ENCODE results near the gene SLC29A4.
"Not testable (repeated sequence)": the region's sequence is repeated elsewhere in the genome, so short reads cannot be mapped to it uniquely, and the experiment has no call there.

SLC29A4 gene

GRCh38 chr7:5295039-5296014, 12.6 kb downstream of the SLC29A4 start:
- Histone ChIP-seq H3K4me1 (ENCODE audit: insufficient read depth, low read length) (no peaks in the 10 kb centered on the region), H3K27me3 (ENCODE audit: insufficient read depth, low read length) (no peaks in the 10 kb centered on the region), H3K9me3 (ENCODE audit: low read length) (peaks cover 7% of the 10 kb centered on the region), H3K36me3 (ENCODE audit: insufficient read depth, low read length) (peaks cover 66% of the 10 kb centered on the region), H3K4me3 (ENCODE audit: low read length) (no peak overlapping the region), H2AFZ (ENCODE audit: low read depth, low read length) (no peak overlapping the region)

- H3K36me3 ChIP-seq (ENCODE audit: insufficient read depth, low read length): peaks cover 63% of the 10 kb centered on the region
- H3K4me3 ChIP-seq (ENCODE audit: low read length): no peak overlapping the region
- H3K4me1 ChIP-seq (ENCODE audit: insufficient read depth, low read length): no peaks in the 10 kb centered on the region
- H3K27me3 ChIP-seq (ENCODE audit: insufficient read depth, low read length): no peaks in the 10 kb centered on the region
- no peak overlapping the region for H2AFZ ChIP-seq (ENCODE audit: low read depth, low read length)
- H3K9me3 ChIP-seq (ENCODE audit: low read length): peaks cover 7% of the 10 kb centered on the region
Observed at GRCh38 chr7:5296015-5296610, 13.4 kb downstream of the SLC29A4 start.

- peaks cover 66% of the 10 kb centered on the region for H3K36me3 ChIP-seq (ENCODE audit: insufficient read depth, low read length)
- no peaks in the 10 kb centered on the region for H3K27me3 ChIP-seq (ENCODE audit: insufficient read depth, low read length)
- no peaks in the 10 kb centered on the region for H3K4me1 ChIP-seq (ENCODE audit: insufficient read depth, low read length)
- H2AFZ ChIP-seq (ENCODE audit: low read depth, low read length): no peak overlapping the region
- H3K9me3 ChIP-seq (ENCODE audit: low read length): peaks cover 7% of the 10 kb centered on the region
- H3K4me3 ChIP-seq (ENCODE audit: low read length): no peak overlapping the region
Observed at GRCh38 chr7:5296611-5297226, 14.0 kb downstream of the SLC29A4 start.

GRCh38 chr7:5300366-5300765, 17.6 kb downstream of the SLC29A4 start:
- no peak overlapping the region for H2AFZ ChIP-seq (ENCODE audit: low read depth, low read length)
- H3K36me3 ChIP-seq (ENCODE audit: insufficient read depth, low read length): peaks cover 49% of the 10 kb centered on the region
- H3K9me3 ChIP-seq (ENCODE audit: low read length): no peaks in the 10 kb centered on the region
- H3K4me1 ChIP-seq (ENCODE audit: insufficient read depth, low read length): no peaks in the 10 kb centered on the region
- H3K27me3 ChIP-seq (ENCODE audit: insufficient read depth, low read length): no peaks in the 10 kb centered on the region
- no peak overlapping the region for H3K4me3 ChIP-seq (ENCODE audit: low read length)

- peaks cover 51% of the 10 kb centered on the region for H3K36me3 ChIP-seq (ENCODE audit: insufficient read depth, low read length)
- H3K4me1 ChIP-seq (ENCODE audit: insufficient read depth, low read length): no peaks in the 10 kb centered on the region
- H2AFZ ChIP-seq (ENCODE audit: low read depth, low read length): no peak overlapping the region
- H3K27me3 ChIP-seq (ENCODE audit: insufficient read depth, low read length): no peaks in the 10 kb centered on the region
- no peaks in the 10 kb centered on the region for H3K9me3 ChIP-seq (ENCODE audit: low read length)
- H3K4me3 ChIP-seq (ENCODE audit: low read length): no peak overlapping the region
Observed at GRCh38 chr7:5302577-5302976, 19.8 kb downstream of the SLC29A4 start.

- no peak overlapping the region for H3K4me3 ChIP-seq (ENCODE audit: low read length)
- no peaks in the 10 kb centered on the region for H3K27me3 ChIP-seq (ENCODE audit: insufficient read depth, low read length)
- no peaks in the 10 kb centered on the region for H3K4me1 ChIP-seq (ENCODE audit: insufficient read depth, low read length)
- H2AFZ ChIP-seq (ENCODE audit: low read depth, low read length): no peak overlapping the region
- H3K36me3 ChIP-seq (ENCODE audit: insufficient read depth, low read length): peaks cover 52% of the 10 kb centered on the region
- H3K9me3 ChIP-seq (ENCODE audit: low read length): no peaks in the 10 kb centered on the region
Observed at GRCh38 chr7:5303061-5303460, 20.3 kb downstream of the SLC29A4 start.

GRCh38 chr7:5303591-5304505, 21.1 kb downstream of the SLC29A4 start:
- H3K27me3 ChIP-seq (ENCODE audit: insufficient read depth, low read length): no peaks in the 10 kb centered on the region
- H3K36me3 ChIP-seq (ENCODE audit: insufficient read depth, low read length): peaks cover 48% of the 10 kb centered on the region
- H2AFZ ChIP-seq (ENCODE audit: low read depth, low read length): no peak overlapping the region
- H3K9me3 ChIP-seq (ENCODE audit: low read length): no peaks in the 10 kb centered on the region
- no peaks in the 10 kb centered on the region for H3K4me1 ChIP-seq (ENCODE audit: insufficient read depth, low read length)
- H3K4me3 ChIP-seq (ENCODE audit: low read length): no peak overlapping the region

- not testable (repeated sequence) for H3K4me3 ChIP-seq (ENCODE audit: low read length); H3K9me3 ChIP-seq (ENCODE audit: low read length); H3K4me1 ChIP-seq (ENCODE audit: insufficient read depth, low read length); H3K27me3 ChIP-seq (ENCODE audit: insufficient read depth, low read length); H2AFZ ChIP-seq (ENCODE audit: low read depth, low read length)
- H3K36me3 ChIP-seq (ENCODE audit: insufficient read depth, low read length): peaks cover 43% of the 10 kb centered on the region
Observed at GRCh38 chr7:5305050-5305449, 22.3 kb downstream of the SLC29A4 start.

GRCh38 chr7:5307221-5308142, 24.7 kb downstream of the SLC29A4 start:
- peaks cover 43% of the 10 kb centered on the region for H3K36me3 ChIP-seq (ENCODE audit: insufficient read depth, low read length)
- H3K4me3 ChIP-seq (ENCODE audit: low read length); H3K9me3 ChIP-seq (ENCODE audit: low read length); H2AFZ ChIP-seq (ENCODE audit: low read depth, low read length); H3K27me3 ChIP-seq (ENCODE audit: insufficient read depth, low read length); H3K4me1 ChIP-seq (ENCODE audit: insufficient read depth, low read length): not testable (repeated sequence)

- H3K36me3 ChIP-seq (ENCODE audit: insufficient read depth, low read length): peaks cover 42% of the 10 kb centered on the region
- H3K4me3 ChIP-seq (ENCODE audit: low read length): no peak overlapping the region
Observed at GRCh38 chr7:5309146-5309545, 26.4 kb downstream of the SLC29A4 start.

GRCh38 chr7:5310822-5311405, 28.2 kb downstream of the SLC29A4 start:
- Histone ChIP-seq H3K4me1 (ENCODE audit: insufficient read depth, low read length) (no peaks in the 10 kb centered on the region), H2AFZ (ENCODE audit: low read depth, low read length) (no peak overlapping the region), H3K4me3 (ENCODE audit: low read length) (no peak overlapping the region), H3K9me3 (ENCODE audit: low read length) (no peaks in the 10 kb centered on the region), H3K36me3 (ENCODE audit: insufficient read depth, low read length) (peaks cover 50% of the 10 kb centered on the region), H3K27me3 (ENCODE audit: insufficient read depth, low read length) (no peaks in the 10 kb centered on the region)

More at GRCh38 chr7:5309146-5309545, 26.4 kb downstream of the SLC29A4 start:
- Histone ChIP-seq H3K27me3 (ENCODE audit: insufficient read depth, low read length) (no peaks in the 10 kb centered on the region), H3K9me3 (ENCODE audit: low read length) (no peaks in the 10 kb centered on the region), H3K4me1 (ENCODE audit: insufficient read depth, low read length) (no peaks in the 10 kb centered on the region), H2AFZ (ENCODE audit: low read depth, low read length) (no peak overlapping the region)
